Hindlimb muscle (tissue), 1 donor: ENCODE measurements around the gene CLDN20. TPM values are rescaled to one million over a fixed set of nuclear protein-coding genes. Genes with fewer than 3 reads are reported as not detected.
"Not testable (repeated sequence)": the region's sequence is repeated elsewhere in the genome, so short reads cannot be mapped to it uniquely, and the experiment has no call there.

Source experiments
- DNase-seq: peaks from one replicate; pipeline ENCODE4 v3.0.0-alpha.2; 2013
- polyA plus RNA-seq: library from polyadenylated mRNA; unstranded; fragments of 120-200 nt; gene quantifications from one replicate; pipeline ENCODE4 v1.2.1, GENCODE V29; 2013; ENCODE audit not compliant: insufficient read length

CLDN20 gene
- polyA plus RNA-seq, 1 donor, result 0.54 TPM

GRCh38 chr6:155245831-155246230 is 18.0 kb upstream of the CLDN20 start:
- no peak for DNase-seq

DNA sequence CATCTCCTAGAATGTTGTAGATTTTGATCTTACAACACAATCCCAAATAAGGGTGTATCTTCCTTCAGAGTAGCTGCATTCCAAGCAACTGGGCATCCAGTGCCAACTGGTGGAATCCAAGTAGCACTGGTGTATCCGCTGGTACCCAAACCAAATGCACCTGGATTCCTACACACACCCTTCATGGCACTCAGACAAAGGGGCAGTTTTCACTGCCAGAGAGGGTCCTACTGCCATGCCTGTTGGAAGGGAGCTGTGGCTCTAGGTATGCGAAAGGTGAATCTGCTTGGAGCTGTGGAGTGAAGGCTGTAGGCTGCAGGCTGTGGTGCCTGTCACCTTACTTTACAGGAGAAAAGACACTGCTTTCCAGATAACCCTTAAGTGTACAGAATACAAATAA is 17.0 kb upstream of the CLDN20 start:
- no peak for DNase-seq

DNA sequence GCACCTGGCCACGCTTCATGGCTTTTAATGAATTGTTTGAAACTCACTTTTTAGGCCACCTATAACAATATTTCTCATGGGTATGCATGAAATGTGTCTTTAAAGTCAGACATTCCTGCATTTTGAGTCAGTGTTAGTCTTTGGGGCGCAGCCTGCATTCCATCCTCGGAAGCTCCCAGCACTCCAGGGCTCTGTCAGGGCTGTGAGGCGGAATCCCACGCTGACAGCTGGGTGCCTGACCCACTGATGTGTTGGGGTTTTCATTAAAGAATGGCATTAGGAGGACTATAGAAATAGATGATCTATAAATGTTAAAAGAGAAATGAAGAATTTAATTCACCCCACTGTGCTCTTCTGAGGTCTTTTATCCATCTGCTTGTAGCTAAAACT is 16.2 kb upstream of the CLDN20 start:
- DNase-seq, result no peak

DNA sequence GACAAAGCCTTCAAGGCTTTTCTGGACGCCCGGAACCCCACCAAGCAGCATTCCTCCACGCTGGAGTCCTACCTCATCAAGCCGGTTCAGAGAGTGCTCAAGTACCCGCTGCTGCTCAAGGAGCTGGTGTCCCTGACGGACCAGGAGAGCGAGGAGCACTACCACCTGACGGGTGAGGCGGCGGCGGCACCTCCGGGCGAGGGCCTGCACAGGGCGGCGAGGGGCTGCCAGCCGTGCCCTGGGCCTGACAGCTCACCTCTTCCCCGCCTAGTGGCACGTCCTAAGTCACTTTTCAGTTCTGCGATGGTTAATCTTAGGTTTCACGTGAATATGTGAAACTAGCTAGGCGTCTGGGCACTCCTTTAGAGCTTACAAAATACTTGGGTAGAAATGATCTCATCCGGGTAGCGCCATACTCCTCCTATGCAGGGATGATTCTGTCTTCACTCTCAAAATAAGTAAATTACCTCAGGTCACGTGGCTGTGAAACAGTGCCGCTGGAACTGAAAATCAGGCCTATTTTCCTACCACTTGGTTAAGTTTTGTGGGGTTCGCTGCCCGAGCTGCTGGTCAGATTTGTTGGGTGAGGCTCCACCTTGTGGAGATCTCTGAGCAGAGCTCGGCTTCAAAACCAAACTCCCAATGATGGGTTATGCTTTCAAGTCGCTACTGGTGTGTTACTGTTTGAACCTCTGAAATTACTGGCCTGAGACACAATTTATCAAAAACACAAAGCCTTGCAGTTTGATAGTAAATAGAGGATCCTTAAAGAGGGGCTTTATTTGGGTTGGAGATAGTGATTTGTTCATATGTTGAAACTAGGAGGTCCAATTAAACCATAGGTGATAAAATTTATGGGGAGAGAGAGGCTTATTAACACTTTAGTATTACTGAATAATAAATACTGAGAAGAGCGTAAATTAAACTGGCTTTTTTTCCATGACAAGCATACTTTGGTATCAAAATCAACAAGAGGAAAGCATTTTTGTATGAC is 15.5 kb upstream of the CLDN20 start:
- peak; percentile 32 for DNase-seq

GRCh38 chr6:155250701-155251381 is 13.0 kb upstream of the CLDN20 start:
- DNase-seq, result no peak

DNA sequence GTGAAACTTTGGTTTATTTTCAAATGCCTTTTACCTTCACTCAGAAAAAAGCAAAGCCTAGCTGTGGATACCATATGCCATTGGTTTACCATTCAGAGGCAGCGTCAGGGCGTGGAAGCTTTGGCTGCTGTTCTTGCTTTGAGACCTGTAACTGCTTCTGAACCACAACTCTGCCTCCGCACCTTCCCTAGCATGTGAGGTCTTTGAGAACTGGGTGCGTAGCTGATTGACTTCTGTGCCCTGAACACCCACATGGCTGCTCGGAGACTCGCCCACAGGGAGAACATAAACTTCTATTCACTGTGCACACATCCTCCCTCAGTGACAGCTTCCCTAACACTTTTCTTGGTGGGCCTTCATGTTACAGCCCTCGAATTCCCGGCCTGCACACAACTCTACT is 11.2 kb upstream of the CLDN20 start:
- no peak for DNase-seq

DNA sequence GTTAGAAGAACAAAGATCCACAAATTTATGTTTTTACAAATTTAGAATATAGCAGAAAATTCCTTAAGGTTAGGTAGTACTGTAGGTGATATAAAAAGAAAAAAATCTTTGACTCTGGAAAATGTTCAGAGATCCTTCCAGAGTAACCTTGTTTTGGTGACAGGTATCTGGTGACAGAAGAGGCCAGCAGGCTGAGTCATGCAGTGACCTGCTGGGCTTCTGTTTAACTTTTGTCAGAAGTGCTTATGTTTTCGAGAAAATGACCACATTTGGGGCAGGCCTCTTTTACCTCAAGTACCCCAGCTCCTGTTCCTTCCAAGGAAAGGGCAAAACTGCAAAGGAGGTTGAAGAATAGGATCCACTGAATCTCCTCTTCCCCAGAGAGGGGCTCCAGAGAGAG is 10.5 kb upstream of the CLDN20 start:
- no peak for DNase-seq

DNA sequence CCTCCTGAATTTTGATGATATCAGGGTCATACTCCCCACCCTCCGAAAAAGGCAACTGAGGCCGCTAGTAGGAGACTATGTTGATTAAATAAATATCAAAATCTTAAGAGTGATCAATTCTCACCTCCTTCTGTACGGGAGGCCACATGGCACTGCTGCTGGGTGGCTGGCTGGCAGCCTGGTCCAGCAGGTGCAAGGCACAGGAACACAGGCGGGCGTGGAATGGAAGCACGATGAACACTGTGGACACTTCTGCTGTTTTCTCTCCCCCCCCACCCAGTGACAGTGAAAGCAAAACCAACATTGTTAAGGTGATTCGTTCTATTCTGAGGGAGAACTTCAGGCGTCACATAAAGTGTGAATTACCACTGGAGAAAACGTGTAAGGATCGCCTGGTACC is 9.7 kb upstream of the CLDN20 start:
- no peak for DNase-seq

DNA sequence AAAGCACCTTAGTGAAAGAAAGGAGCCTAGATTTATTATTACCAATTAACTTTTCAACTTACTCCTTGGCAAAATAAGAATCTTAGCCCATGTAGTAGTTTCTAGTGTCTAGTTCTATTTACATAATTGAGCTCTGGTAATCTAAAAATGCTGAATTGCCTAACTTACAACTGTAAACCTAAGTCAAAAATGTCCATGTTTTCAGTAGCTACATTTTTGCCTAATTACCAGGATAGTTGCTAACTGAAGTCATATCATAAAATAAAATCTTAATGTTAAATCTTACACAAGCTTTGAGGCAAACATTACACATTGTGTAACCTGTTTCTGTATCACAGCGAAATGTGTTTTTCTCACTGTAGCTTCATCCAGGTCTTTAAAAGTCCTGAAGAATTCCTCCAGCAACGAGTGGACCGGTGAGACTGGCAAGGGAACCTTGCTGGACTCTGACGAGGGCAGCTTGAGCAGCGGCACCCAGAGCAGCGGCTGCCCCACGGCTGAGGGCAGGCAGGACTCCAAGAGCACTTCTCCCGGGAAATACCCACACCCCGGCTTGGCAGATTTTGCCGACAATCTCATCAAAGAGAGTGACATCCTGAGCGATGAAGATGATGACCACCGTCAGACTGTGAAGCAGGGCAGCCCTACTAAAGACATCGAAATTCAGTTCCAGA is 7.6 kb upstream of the CLDN20 start:
- no peak for DNase-seq

GRCh38 chr6:155257796-155258195 is 6.0 kb upstream of the CLDN20 start:
- no peak for DNase-seq

DNA sequence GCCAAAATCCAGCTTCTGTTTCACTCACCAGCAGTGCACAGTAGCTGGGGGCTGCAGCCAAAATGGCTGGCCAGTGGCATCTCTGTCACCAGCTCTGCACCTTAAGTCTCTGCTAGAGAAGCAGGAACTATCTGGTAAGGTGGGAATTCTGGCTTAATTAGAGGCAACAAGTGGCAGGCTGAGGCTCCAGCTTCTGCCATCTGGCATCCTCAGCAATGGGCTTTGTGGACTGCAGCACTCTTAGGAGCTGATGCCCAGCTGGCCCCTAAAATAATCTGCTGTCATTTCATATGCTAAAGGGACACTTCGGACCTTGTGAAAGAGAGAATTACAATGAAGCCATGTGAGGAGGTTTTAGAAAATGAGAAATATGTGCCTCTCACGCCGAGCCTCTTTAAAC is 4.6 kb upstream of the CLDN20 start:
- no peak for DNase-seq

- no peak for DNase-seq
These were observed 3.9 kb upstream of the CLDN20 start for GRCh38 chr6:155259897-155260296.

- no peak for DNase-seq
These were observed 3.1 kb upstream of the CLDN20 start for GRCh38 chr6:155260686-155261085.

DNA sequence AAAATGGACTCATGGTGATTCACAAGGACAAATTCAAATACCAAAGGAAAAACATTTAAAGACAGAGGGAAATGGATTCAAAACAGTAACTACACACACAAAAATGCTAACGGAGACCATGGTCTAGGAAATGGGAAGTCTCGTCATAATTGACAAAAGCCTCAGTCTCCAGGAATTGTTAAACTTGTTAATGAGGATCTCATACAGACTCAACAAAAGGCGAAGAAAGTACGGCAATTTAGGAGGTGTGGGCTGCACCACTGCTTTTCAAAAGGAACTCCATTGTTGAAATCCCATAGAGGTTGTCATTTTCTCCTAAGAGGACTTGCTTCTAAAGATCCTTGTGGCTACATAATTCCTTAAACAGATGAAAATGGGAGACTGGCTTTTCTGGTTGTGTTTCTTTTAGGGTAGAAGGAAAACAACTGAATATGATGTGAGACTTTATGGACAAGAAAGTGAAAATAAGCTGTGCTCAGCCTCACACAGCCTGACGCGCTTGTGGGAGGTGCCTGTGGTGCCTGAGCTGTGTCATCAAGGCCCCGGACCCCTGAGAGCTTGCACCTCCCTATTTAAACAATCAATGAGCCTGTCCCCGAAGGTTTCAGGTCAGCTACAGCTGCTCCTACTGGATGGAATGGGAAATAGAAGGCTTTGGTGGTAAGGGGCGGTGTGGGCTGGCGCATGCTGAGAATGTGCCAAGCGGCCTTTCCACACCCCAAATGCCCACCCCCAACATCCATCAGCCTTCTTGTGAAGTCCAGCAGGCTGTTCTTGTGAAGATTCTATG is 2.5 kb upstream of the CLDN20 start:
- no peak for DNase-seq

- no peak for DNase-seq
These were observed 1.2 kb upstream of the CLDN20 start for GRCh38 chr6:155262655-155263054.

- no peak for DNase-seq
These were observed 994 bp downstream of the CLDN20 start for GRCh38 chr6:155264693-155265320.

GRCh38 chr6:155265843-155266535 is 2.2 kb downstream of the CLDN20 start:
- no peak for DNase-seq

GRCh38 chr6:155267411-155267810 is 3.6 kb downstream of the CLDN20 start:
- DNase-seq, result no peak

DNA sequence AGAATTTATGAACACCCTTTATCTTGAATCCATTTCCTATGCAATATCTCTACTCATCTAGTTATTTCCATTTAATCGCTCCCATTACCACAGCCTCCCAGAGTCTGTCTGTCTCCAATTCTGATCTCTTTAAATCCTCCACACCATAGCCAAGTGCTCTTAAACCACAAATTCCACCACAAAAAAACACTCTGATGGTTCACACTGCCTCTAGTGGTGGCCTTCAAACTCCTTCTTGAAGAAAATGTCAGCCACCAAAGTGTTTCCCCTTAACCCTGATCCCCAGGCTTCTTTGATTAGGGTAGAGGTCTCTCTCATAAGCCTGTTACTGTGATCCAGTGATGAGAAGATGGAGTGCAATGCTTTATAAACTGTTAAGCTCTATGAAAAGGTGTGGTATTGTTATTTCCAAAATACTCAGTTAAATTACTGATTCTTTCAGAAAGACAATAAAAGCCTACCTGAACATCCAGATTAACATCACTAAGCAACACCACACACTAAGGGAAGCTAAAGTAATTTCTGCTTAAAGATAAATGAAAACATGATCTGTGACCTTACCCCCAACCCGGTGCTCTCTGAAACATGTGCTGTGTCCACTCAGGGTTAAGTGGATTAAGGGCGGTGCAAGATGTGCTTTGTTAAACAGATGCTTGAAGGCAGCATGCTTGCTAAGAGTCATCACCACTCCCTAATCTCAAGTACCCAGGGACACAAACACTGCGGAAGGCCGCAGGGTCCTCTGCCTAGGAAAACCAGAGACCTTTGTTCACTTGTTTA is 4.5 kb downstream of the CLDN20 start:
- not testable (repeated sequence) for DNase-seq

DNA sequence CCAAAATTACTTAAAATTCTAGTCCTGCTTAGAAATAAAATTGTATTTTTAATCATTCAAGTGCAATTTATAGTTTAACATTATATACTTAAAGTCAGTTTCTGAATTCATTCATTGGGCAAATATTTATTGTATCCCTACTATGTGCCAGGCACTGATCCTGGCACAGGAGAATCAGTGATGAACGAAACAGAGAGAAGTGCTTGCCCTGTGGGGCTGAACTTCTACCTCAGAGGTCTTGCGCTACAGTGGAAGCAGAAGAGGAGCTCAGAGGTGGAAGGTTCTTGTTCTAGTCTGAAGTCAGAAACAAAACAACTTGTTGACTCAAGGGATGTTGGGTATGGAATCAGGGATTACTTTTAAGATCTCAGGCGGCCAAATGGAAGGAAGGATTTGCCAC is 6.0 kb downstream of the CLDN20 start:
- DNase-seq, result no peak
